ACC112 (cell line): ENCODE measurements around the gene C7orf25.

Experiments
- H2AFZ ChIP-seq: fragments of 200-600 bp; sonication (generic); one replicate; pipeline ENCODE4 v1.6.0; 2017; ENCODE audit warnings: antibody characterized with exemption, low read length; ENCODE audit not compliant: unreplicated experiment
- H3K27ac ChIP-seq: fragments of 200-600 bp; sonication (generic); 2 replicates; pipeline ENCODE4 v1.5.1; 2014; ENCODE audit warnings: low read depth, mild to moderate bottlenecking, antibody characterized with exemption, low read length, moderate library complexity
- H3K27me3 ChIP-seq: fragments of 200-600 bp; sonication (generic); 2 replicates; pipeline ENCODE4 v1.6.1; 2014; ENCODE audit warnings: mild to moderate bottlenecking, antibody characterized with exemption, low read length, moderate library complexity, mixed read lengths; ENCODE audit not compliant: insufficient read depth
- H3K36me3 ChIP-seq: fragments of 200-600 bp; sonication (generic); 2 replicates; pipeline ENCODE4 v1.6.1; 2016; ENCODE audit warnings: mild to moderate bottlenecking, antibody characterized with exemption, low read length, moderate library complexity, mixed read lengths; ENCODE audit not compliant: insufficient read depth
- H3K4me1 ChIP-seq: fragments of 200-600 bp; sonication (generic); one replicate; pipeline ENCODE4 v1.6.1; 2016; ENCODE audit warnings: low read length, mixed read lengths; ENCODE audit not compliant: insufficient read depth, unreplicated experiment, control insufficient read depth
- H3K4me3 ChIP-seq: fragments of 200-600 bp; sonication (generic); 2 replicates; pipeline ENCODE4 v1.5.1; 2014; ENCODE audit warnings: mild to moderate bottlenecking, low read depth, low read length
- H3K79me2 ChIP-seq: fragments of 200-600 bp; sonication (generic); one replicate; pipeline ENCODE4 v1.6.0; 2016; ENCODE audit warnings: low read length; ENCODE audit not compliant: control insufficient read depth, unreplicated experiment, insufficient read depth

C7orf25 gene

GRCh38 chr7:42929449-42929848, 17.6 kb upstream of the C7orf25 start:
- Histone ChIP-seq H3K27ac (no peak overlapping the region), H3K27me3 (no peaks in the 10 kb centered on the region), H3K4me3 (peak overlapping the region; percentile 97), H3K4me1 (peaks cover 20% of the 10 kb centered on the region), H3K36me3 (peaks cover 12% of the 10 kb centered on the region), H3K79me2 (peaks cover 87% of the 10 kb centered on the region), H2AFZ (no peak overlapping the region)

GRCh38 chr7:42928754-42929153, 16.9 kb upstream of the C7orf25 start:
- H3K4me1 ChIP-seq = peaks cover 17% of the 10 kb centered on the region
- H3K27ac ChIP-seq = no peak overlapping the region

GRCh38 chr7:42926204-42926603, 14.3 kb upstream of the C7orf25 start:
- H2AFZ ChIP-seq = no peak overlapping the region
- H3K27me3 ChIP-seq = no peaks in the 10 kb centered on the region
- no peak overlapping the region for H3K27ac ChIP-seq
- H3K4me3 ChIP-seq = no peak overlapping the region
- H3K79me2 ChIP-seq = peaks cover 58% of the 10 kb centered on the region
- H3K4me1 ChIP-seq = peaks cover 17% of the 10 kb centered on the region
- H3K36me3 ChIP-seq = peaks cover 39% of the 10 kb centered on the region

More at GRCh38 chr7:42928754-42929153, 16.9 kb upstream of the C7orf25 start:
- peaks cover 81% of the 10 kb centered on the region for H3K79me2 ChIP-seq
- H3K27me3 ChIP-seq = no peaks in the 10 kb centered on the region
- no peak overlapping the region for H3K4me3 ChIP-seq
- H3K36me3 ChIP-seq = peaks cover 15% of the 10 kb centered on the region
- no peak overlapping the region for H2AFZ ChIP-seq

- no peak overlapping the region for H3K4me3 ChIP-seq
- peaks cover 52% of the 10 kb centered on the region for H3K79me2 ChIP-seq
- H3K36me3 ChIP-seq = peaks cover 42% of the 10 kb centered on the region
- peaks cover 17% of the 10 kb centered on the region for H3K4me1 ChIP-seq
- no peaks in the 10 kb centered on the region for H3K27me3 ChIP-seq
- H3K27ac ChIP-seq = no peak overlapping the region
- no peak overlapping the region for H2AFZ ChIP-seq
Observed at GRCh38 chr7:42925630-42926029, 13.8 kb upstream of the C7orf25 start.

- peaks cover 4% of the 10 kb centered on the region for H3K4me1 ChIP-seq
- peaks cover 39% of the 10 kb centered on the region for H3K79me2 ChIP-seq
- no peaks in the 10 kb centered on the region for H3K27me3 ChIP-seq
- H3K4me3 ChIP-seq = no peak overlapping the region
- H3K36me3 ChIP-seq = peaks cover 54% of the 10 kb centered on the region
- H2AFZ ChIP-seq = no peak overlapping the region
- no peak overlapping the region for H3K27ac ChIP-seq
Observed at GRCh38 chr7:42924223-42924838, 12.5 kb upstream of the C7orf25 start.

GRCh38 chr7:42922017-42922753, 10.3 kb upstream of the C7orf25 start:
- Histone ChIP-seq H3K36me3 (peaks cover 58% of the 10 kb centered on the region), H3K4me3 (no peak overlapping the region), H3K4me1 (peaks cover under 1% of the 10 kb centered on the region)

GRCh38 chr7:42915356-42915755, 3.5 kb upstream of the C7orf25 start:
- peak overlapping the region; percentile 72 for H3K27ac ChIP-seq

More at GRCh38 chr7:42922017-42922753, 10.3 kb upstream of the C7orf25 start:
- peaks cover 18% of the 10 kb centered on the region for H3K79me2 ChIP-seq
- no peaks in the 10 kb centered on the region for H3K27me3 ChIP-seq
- no peak overlapping the region for H2AFZ ChIP-seq
- no peak overlapping the region for H3K27ac ChIP-seq

GRCh38 chr7:42914421-42915045, 2.7 kb upstream of the C7orf25 start:
- peaks cover 16% of the 10 kb centered on the region for H3K79me2 ChIP-seq
- peak overlapping the region; percentile 15 for H3K4me3 ChIP-seq
- peaks cover 27% of the 10 kb centered on the region for H3K36me3 ChIP-seq
- no peaks in the 10 kb centered on the region for H3K27me3 ChIP-seq
- peak overlapping the region; percentile 72 for H3K27ac ChIP-seq
- H3K4me1 ChIP-seq = peaks cover 56% of the 10 kb centered on the region
- H2AFZ ChIP-seq = no peak overlapping the region

More at GRCh38 chr7:42915356-42915755, 3.5 kb upstream of the C7orf25 start:
- peaks cover 28% of the 10 kb centered on the region for H3K36me3 ChIP-seq
- H3K79me2 ChIP-seq = peaks cover 12% of the 10 kb centered on the region
- no peaks in the 10 kb centered on the region for H3K27me3 ChIP-seq
- H3K4me3 ChIP-seq = peak overlapping the region; percentile 15; the same call in 1 of the 2 replicates
- H2AFZ ChIP-seq = no peak overlapping the region
- H3K4me1 ChIP-seq = peaks cover 51% of the 10 kb centered on the region

- Histone ChIP-seq H3K79me2 (peaks cover 16% of the 10 kb centered on the region), H2AFZ (no peak overlapping the region), H3K27ac (peak overlapping the region; percentile 72), H3K27me3 (no peaks in the 10 kb centered on the region), H3K4me3 (no peak overlapping the region), H3K36me3 (peaks cover 23% of the 10 kb centered on the region), H3K4me1 (peaks cover 56% of the 10 kb centered on the region)
Observed at GRCh38 chr7:42914009-42914408, 2.1 kb upstream of the C7orf25 start.

GRCh38 chr7:42913591-42913990, 1.7 kb upstream of the C7orf25 start:
- Histone ChIP-seq H2AFZ (no peak overlapping the region), H3K4me1 (peaks cover 56% of the 10 kb centered on the region), H3K36me3 (peaks cover 24% of the 10 kb centered on the region), H3K79me2 (peaks cover 16% of the 10 kb centered on the region), H3K4me3 (no peak overlapping the region), H3K27me3 (no peaks in the 10 kb centered on the region), H3K27ac (peak overlapping the region; percentile 72)
